Liver (tissue), 3 donors: ENCODE data around the gene SPTLC3.

ENCODE experiments used
- CTCF ChIP-seq: fragments of 150-350 bp; IDR thresholded peaks from 2 replicates; pipeline ENCODE4 v1.5.1; 2017; ENCODE audit warnings: improper control_type of control experiment, low read depth, low read length; ENCODE audit not compliant: missing input control
- FOXA1 ChIP-seq: IDR thresholded peaks from 2 replicates; pipeline ENCODE4 v1.6.1; 2016; ENCODE audit warnings: antibody characterized with exemption
- GABPA ChIP-seq, 2 donors: IDR thresholded peaks in 1 of 2; conservative IDR thresholded peaks in 1 of 2; 2 replicates each; pipeline ENCODE4 v1.6.1; 2016; ENCODE audit warnings: antibody characterized with exemption in 2 of 2, mild to moderate bottlenecking in 1 of 2, moderate library complexity in 1 of 2
- JUND ChIP-seq, 2 donors: IDR thresholded peaks; 2 replicates each; pipeline ENCODE4 v1.6.1; 2016; ENCODE audit warnings: antibody characterized with exemption in 2 of 2
- TAF1 ChIP-seq: conservative IDR thresholded peaks from 2 replicates; pipeline ENCODE4 v1.6.1; 2016; ENCODE audit warnings: antibody characterized with exemption, mild to moderate bottlenecking
- donor health status: healthy.
- donor health status: healthy.

- TF ChIP-seq TAF1 = no peak
- no peak for TF ChIP-seq FOXA1
- TF ChIP-seq CTCF = no peak
- TF ChIP-seq GABPA (IDR thresholded peaks at IDR 0.05 in 1 of 2, conservative IDR thresholded peaks at IDR 0.05 in 1 of 2) = no peak
- no peak for TF ChIP-seq JUND (IDR thresholded peaks at IDR 0.05)
Observed at GRCh38 chr20:13212750-13213149, 204.0 kb downstream of the SPTLC3 start.
